A673 (cell line): ENCODE measurements around the gene TNFSF10. TPM values are rescaled to one million over a fixed set of nuclear protein-coding genes. Genes with fewer than 3 reads are reported as not detected.

Experiments
- BruUV-seq: library from RNA; stranded (reverse); fragments of 400-500 nt; replicated peaks from 2 replicates; lab custom pipeline; 2021; lab: Mats Ljungman, UMichigan
- CTCF ChIA-PET: fragments of 300-600 bp; sonication (Branson Sonifier 250); formaldehyde crosslinking; loops from one replicate; lab custom pipeline; 2022; ENCODE audit warnings: antibody characterized with exemption; lab: Charles Lee
- POLR2A ChIA-PET: fragments of 300-600 bp; sonication (Branson Sonifier 250); formaldehyde crosslinking; loops from one replicate; lab custom pipeline; 2022; ENCODE audit warnings: antibody characterized with exemption; ENCODE audit not compliant: low non-redundant PET; lab: Charles Lee
- DNase-seq: peaks from one replicate; pipeline ENCODE4 v3.0.0-alpha.2; 2015; ENCODE audit warnings: low spot score
- H3K27ac ChIP-seq: fragments of 200-600 bp; sonication (generic); 2 replicates; pipeline ENCODE4 v1.5.1; 2016; ENCODE audit warnings: mixed run types, low read depth, mild to moderate bottlenecking, mixed read lengths, antibody characterized with exemption, low read length; ENCODE audit not compliant: poor library complexity, severe bottlenecking
- H3K27me3 ChIP-seq: fragments of 200-600 bp; sonication (generic); replicated peaks from 2 replicates; pipeline ENCODE4 v1.6.1; 2017; ENCODE audit warnings: mixed run types, low read depth, mild to moderate bottlenecking, mixed read lengths, antibody characterized with exemption, low read length; ENCODE audit not compliant: insufficient read depth, poor library complexity
- H3K36me3 ChIP-seq: fragments of 200-600 bp; sonication (generic); 2 replicates; pipeline ENCODE4 v1.6.1; 2016; ENCODE audit warnings: mixed run types, mild to moderate bottlenecking, mixed read lengths, antibody characterized with exemption, low read length; ENCODE audit not compliant: insufficient read depth, poor library complexity, severe bottlenecking
- H3K4me1 ChIP-seq: fragments of 200-600 bp; sonication (generic); 2 replicates; pipeline ENCODE4 v1.6.1; 2017; ENCODE audit warnings: mixed run types, mild to moderate bottlenecking, mixed read lengths, antibody characterized with exemption, low read length; ENCODE audit not compliant: insufficient read depth, poor library complexity, severe bottlenecking
- H3K4me3 ChIP-seq: fragments of 200-600 bp; sonication (generic); 2 replicates; pipeline ENCODE4 v1.5.1; 2016; ENCODE audit warnings: low read depth, mixed run types, mild to moderate bottlenecking, mixed read lengths, low read length; ENCODE audit not compliant: poor library complexity, severe bottlenecking
- H3K9me3 ChIP-seq: fragments of 200-600 bp; sonication (generic); 2 replicates; pipeline ENCODE4 v1.6.1; 2016; ENCODE audit warnings: mixed run types, low read depth, mild to moderate bottlenecking, mixed read lengths, antibody characterized with exemption, low read length; ENCODE audit not compliant: poor library complexity, severe bottlenecking
- EZH2 ChIP-seq: fragments of 200-600 bp; sonication (generic); IDR thresholded peaks from 2 replicates; pipeline ENCODE4 v1.6.1; 2017; ENCODE audit warnings: borderline replicate concordance, low read depth, mild to moderate bottlenecking, mixed read lengths, antibody characterized with exemption, low read length; ENCODE audit not compliant: poor library complexity, severe bottlenecking
- intact Hi-C: fragments of 100-400 bp; cut with micrococcal nuclease; formaldehyde crosslinking; loops from one replicate; pipeline ENCODE4 v1.10.0; 2022; ENCODE audit not compliant: unreplicated experiment
- total RNA-seq: library from RNA; stranded (reverse); gene quantifications from 2 replicates; pipeline ENCODE4 v1.2.3, GENCODE V29; 2021
- TF ChIP-seq, protein P1 (sequence below): fragments of 300-800, 200-600 bp; sonication (generic); conservative IDR thresholded peaks from 2 replicates; pipeline ENCODE4 v1.5.1; 2017; ENCODE audit warnings: low read depth, mild to moderate bottlenecking, antibody characterized with exemption, low read length, moderate library complexity, mixed read lengths

TNFSF10 gene
- total RNA-seq, 1 experiment from 2014 or later = not detected

DNA sequence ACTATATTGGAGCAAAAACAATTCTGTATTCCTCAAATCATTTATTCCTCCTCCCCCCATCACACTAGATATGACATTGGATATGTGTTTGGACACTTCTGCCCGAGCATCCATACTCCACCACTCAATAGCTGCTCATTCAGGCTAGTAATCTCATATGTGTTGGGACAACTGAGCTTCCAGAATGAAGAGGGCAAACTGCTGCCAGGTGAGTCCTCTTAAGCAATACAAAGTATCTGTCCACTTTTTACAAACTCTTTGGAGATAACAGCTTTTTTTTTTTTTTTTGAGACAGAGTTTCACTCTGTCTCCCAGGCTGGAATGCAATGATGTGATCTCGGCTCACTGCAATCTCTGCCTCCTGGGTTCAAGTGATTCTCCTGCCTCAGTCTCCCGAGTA is 5.4 kb upstream of the TNFSF10 start:
- ChIA-PET CTCF (no interaction called here), POLR2A (no interaction called here)
- no peak for TF ChIP-seq EZH2
- TF ChIP-seq, protein P1, sequence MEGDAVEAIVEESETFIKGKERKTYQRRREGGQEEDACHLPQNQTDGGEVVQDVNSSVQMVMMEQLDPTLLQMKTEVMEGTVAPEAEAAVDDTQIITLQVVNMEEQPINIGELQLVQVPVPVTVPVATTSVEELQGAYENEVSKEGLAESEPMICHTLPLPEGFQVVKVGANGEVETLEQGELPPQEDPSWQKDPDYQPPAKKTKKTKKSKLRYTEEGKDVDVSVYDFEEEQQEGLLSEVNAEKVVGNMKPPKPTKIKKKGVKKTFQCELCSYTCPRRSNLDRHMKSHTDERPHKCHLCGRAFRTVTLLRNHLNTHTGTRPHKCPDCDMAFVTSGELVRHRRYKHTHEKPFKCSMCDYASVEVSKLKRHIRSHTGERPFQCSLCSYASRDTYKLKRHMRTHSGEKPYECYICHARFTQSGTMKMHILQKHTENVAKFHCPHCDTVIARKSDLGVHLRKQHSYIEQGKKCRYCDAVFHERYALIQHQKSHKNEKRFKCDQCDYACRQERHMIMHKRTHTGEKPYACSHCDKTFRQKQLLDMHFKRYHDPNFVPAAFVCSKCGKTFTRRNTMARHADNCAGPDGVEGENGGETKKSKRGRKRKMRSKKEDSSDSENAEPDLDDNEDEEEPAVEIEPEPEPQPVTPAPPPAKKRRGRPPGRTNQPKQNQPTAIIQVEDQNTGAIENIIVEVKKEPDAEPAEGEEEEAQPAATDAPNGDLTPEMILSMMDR = no peak
- intact Hi-C loops = no loop called here
- H3K36me3 ChIP-seq = no peaks in the 10 kb centered on the region
- no peak overlapping the region for H3K4me3 ChIP-seq
- no TSS peak for BruUV-seq
- H3K27me3 ChIP-seq = no peaks in the 10 kb centered on the region
- DNase-seq = no peak
- H3K4me1 ChIP-seq = no peaks in the 10 kb centered on the region
- no peak overlapping the region for H3K27ac ChIP-seq
- no peaks in the 10 kb centered on the region for H3K9me3 ChIP-seq

DNA sequence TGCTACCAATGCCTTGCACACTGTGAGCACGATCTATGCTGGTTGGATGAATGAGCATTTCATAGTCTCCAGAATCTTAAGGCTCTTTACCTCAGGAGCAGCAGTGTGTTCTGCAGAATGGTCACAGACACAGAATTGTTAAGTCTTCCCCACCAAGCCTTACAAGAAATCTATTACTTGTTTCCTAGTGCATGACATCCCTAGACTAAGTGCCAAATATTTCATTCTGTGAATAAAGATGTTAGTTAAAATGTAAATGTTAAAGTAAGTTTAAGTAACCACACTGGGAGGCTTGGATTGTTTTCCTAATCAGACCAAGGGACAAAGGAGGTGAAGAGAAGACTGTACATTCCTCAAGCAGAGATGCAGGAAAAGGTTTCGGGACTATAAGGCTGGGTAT is 4.1 kb upstream of the TNFSF10 start:
- Histone ChIP-seq H3K4me3 (no peak overlapping the region), H3K4me1 (no peaks in the 10 kb centered on the region), H3K27ac (no peak overlapping the region), H3K36me3 (no peaks in the 10 kb centered on the region), H3K9me3 (no peaks in the 10 kb centered on the region), H3K27me3 (no peaks in the 10 kb centered on the region)
- BruUV-seq = no TSS peak
- intact Hi-C loops = no loop called here
- CTCF ChIA-PET = no interaction called here
- TF ChIP-seq, protein P1 = no peak
- no peak for TF ChIP-seq EZH2
- POLR2A ChIA-PET = no interaction called here
- DNase-seq = no peak

DNA sequence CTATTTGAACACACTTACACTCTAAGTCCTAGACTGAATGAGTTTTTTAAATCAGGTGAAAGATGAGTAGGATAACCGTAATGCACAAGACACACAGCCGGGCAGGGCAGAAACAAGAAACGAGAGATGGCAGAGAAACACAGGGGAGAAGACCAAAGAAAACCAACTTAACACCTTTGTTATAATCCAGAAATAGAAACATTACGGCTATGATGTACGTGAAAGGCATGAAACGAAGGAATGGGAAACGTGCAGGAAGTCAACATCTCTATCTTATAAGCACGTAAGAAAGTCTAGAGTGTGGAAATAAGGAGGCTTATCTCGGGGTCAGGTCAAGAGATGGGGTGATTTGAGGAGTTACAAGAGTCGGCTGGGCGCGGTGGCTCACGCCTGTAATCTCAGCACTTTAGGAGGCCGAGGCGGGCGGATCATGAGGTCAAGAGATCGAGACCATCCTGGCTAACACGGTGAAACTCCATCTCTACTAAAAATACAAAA is 1.9 kb upstream of the TNFSF10 start:
- Histone ChIP-seq H3K9me3 (no peaks in the 10 kb centered on the region), H3K4me3 (no peak overlapping the region), H3K27ac (no peak overlapping the region), H3K27me3 (no peaks in the 10 kb centered on the region), H3K4me1 (no peaks in the 10 kb centered on the region), H3K36me3 (no peaks in the 10 kb centered on the region)
- intact Hi-C loops = no loop called here
- POLR2A ChIA-PET = no interaction called here
- no peak for DNase-seq
- CTCF ChIA-PET = no interaction called here
- BruUV-seq = no TSS peak
- TF ChIP-seq, protein P1 = no peak
- TF ChIP-seq EZH2 = no peak
